Neural progenitor cell (in vitro differentiated cells): Measurements from ENCODE around the gene CCDC112.

Experiments used
- CTCF ChIP-seq: fragments of 200-600 bp; sonication (generic); IDR thresholded peaks from 2 replicates; pipeline ENCODE4 v1.5.1; 2017; ENCODE audit warnings: antibody characterized with exemption, mild to moderate bottlenecking
- EZH2 ChIP-seq: fragments of 200-600 bp; sonication (generic); IDR thresholded peaks from 2 replicates; pipeline ENCODE4 v1.6.1; 2017; ENCODE audit warnings: antibody characterized with exemption, mild to moderate bottlenecking, moderate library complexity
- EZH2phosphoT487 ChIP-seq: fragments of 200-600 bp; sonication (generic); IDR thresholded peaks from 2 replicates; pipeline ENCODE4 v1.6.1; 2017; ENCODE audit warnings: antibody characterized with exemption

DNA sequence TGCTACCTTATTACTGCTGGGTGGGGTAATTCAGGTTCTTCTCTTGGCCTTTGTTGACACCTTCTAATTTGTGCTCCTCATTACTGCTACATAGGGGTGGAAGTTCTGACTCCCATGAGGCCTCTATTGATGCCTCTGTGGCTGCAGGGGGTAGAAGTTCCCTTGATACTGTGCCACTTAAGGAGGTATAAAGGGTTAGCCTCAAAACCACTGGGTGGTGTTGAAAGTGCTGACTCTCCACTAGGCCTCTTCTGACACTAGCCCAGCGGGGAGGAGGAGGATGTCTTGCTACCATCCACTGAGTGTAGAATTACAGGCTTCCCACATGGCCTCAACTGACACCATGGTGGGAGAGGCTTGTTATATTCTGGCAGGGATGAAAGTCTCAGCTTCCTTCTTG lies 36.7 kb upstream of the CCDC112 start:
- TF ChIP-seq CTCF: no peak
- no peak for TF ChIP-seq EZH2phosphoT487
- TF ChIP-seq EZH2: no peak
